ENCODE data around the gene AGMAT. TPM values are rescaled to one million over a fixed set of nuclear protein-coding genes. Genes with fewer than 3 reads are reported as not detected.

The AGMAT gene
- total RNA-seq, 6 experiments from 2014 or later, result 49.4 to 79.9 (median 66.1) TPM

DNA sequence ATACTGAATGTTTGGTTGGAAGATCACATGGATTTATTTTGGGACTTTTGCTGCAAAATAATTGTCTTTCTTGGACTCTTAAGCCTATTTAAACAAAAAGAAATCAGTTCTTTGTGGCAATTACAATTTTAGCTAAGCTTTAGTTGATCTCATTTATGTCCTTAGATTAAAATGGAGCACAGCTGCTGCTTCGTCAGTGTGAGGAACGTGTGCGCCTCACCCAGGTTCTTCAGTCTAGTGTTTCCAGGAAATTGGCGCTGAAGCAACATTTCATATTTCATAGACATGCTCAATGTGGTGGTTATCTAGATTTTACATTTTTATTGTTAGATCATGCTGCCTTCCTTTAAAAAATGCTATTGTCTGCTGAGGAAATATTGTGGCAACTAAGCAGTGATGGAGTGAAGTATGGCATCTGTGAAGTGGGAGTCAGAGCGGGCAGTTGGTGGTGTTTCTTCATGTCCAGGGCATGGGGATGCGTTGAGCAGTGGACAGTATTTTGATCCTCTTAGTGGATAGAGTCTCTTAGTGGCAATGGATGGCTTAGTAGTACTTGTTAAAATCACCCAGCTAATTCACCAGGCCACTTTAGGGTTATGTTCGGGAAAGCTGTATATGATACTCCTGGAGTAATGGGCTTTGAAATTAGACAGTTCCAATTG is 38.0 kb upstream of the AGMAT start:
- peaks cover 0 to 69% (median 26%) of the 10 kb centered on the region in 4 donors for H3K4me1 ChIP-seq
- no peaks in the 10 kb centered on the region for H3K27me3 ChIP-seq
- intact Hi-C loops (cut with DNase I), result no loop called here
- H3K36me3 ChIP-seq, result peaks cover 0 to 15% (median 5%) of the 10 kb centered on the region in 4 donors
- no peak for ATAC-seq
- 81% methylated on average over 7 of the region's 7 CpGs for WGBS (ENCODE audit: insufficient coverage, low coverage, low lambda C conversion rate, missing lambda C conversion rate)
- H3K27ac ChIP-seq, result no peak overlapping the region
- DNase-seq, result no peak
- H3K4me3 ChIP-seq, result no peak overlapping the region
- H3K9me3 ChIP-seq, result no peaks in the 10 kb centered on the region
- TF ChIP-seq CTCF (IDR thresholded peaks at IDR 0.05) (no peak), POLR2A (IDR thresholded peaks at IDR 0.05) (no peak)

DNA sequence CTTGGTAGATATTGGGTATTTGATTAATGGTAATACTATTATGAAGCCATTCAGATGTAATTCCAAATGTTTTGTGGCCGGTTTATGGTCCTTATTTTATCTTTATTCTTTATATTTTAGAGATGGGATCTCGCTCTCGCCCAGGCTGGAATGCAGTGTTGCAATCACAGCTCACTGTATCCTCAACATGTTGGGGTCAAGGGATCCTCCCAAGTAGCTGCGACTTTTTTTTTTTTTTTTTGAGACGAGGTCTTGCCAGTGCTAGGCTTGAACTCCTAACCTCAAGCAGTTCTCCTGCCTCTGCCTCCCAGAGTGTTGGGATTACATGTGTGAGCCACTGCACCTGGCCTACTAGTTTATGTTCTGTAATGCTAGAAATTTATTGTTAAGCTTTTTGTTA is 37.1 kb upstream of the AGMAT start:
- no peaks in the 10 kb centered on the region for H3K9me3 ChIP-seq
- DNase-seq, result no peak
- H3K4me1 ChIP-seq, result peaks cover 0 to 69% (median 26%) of the 10 kb centered on the region in 4 donors
- ATAC-seq, result no peak
- no peak overlapping the region for H3K4me3 ChIP-seq
- intact Hi-C loops (cut with DNase I), result no loop called here
- no peaks in the 10 kb centered on the region for H3K27me3 ChIP-seq
- peaks cover 0 to 7% (median 2%) of the 10 kb centered on the region in 4 donors for H3K36me3 ChIP-seq
- no peak for TF ChIP-seq POLR2A (IDR thresholded peaks at IDR 0.05)
- no peak for TF ChIP-seq CTCF (IDR thresholded peaks at IDR 0.05)
- 24% methylated on average over 5 of the region's 5 CpGs for WGBS (ENCODE audit: insufficient coverage, low coverage, low lambda C conversion rate, missing lambda C conversion rate)
- H3K27ac ChIP-seq, result no peak overlapping the region

- TF ChIP-seq POLR2A (IDR thresholded peaks at IDR 0.05), result no peak
- no peak for TF ChIP-seq CTCF (IDR thresholded peaks at IDR 0.05)
- Histone ChIP-seq H3K27me3 (no peaks in the 10 kb centered on the region), H3K4me1 (peaks cover 0 to 71% (median 26%) of the 10 kb centered on the region in 4 donors), H3K27ac (peak overlapping the region in 1 of 3 donors; percentile 4), H3K9me3 (no peaks in the 10 kb centered on the region), H3K4me3 (peak overlapping the region in 1 of 3 donors; percentile 5), H3K36me3 (no peaks in the 10 kb centered on the region)
- ATAC-seq, result no peak
- 71% methylated on average over 7 of the region's 7 CpGs for WGBS (ENCODE audit: insufficient coverage, low coverage, low lambda C conversion rate, missing lambda C conversion rate)
- intact Hi-C loops (cut with DNase I), result no loop called here
- no peak for DNase-seq
Measured at GRCh38 chr1:15620902-15621682, 36.2 kb upstream of the AGMAT start.

DNA sequence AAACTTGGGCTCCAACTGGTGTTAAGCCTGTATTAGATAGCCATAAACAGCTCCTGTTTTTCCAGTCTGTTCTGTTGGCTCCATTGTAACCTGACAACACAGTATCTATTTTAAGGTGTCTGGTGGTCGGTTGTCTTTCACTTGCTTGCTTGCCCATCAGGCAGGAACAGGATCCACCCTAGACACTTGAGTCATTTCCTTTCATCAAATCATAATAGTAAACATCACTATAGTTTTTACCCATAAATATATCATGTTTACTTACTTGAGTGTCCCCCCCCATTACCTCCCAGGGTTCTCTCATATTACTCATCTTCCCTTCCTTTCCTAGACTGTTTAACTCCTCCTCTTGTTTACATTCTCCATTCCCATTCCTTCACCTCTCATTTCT is 35.3 kb upstream of the AGMAT start:
- Histone ChIP-seq H3K9me3 (no peaks in the 10 kb centered on the region), H3K27ac (peak overlapping the region; percentile 86 to 96 (median 95)), H3K4me3 (peak overlapping the region in 2 of 3 donors; percentile 99 to 100), H3K27me3 (no peaks in the 10 kb centered on the region), H3K36me3 (no peaks in the 10 kb centered on the region), H3K4me1 (peaks cover 0 to 71% (median 23%) of the 10 kb centered on the region in 4 donors)
- TF ChIP-seq CTCF (IDR thresholded peaks at IDR 0.05) (no peak), POLR2A (IDR thresholded peaks at IDR 0.05) (no peak)
- ATAC-seq (peak in 1 of 4 donors; percentile 2), DNase-seq (no peak)
- intact Hi-C loops (cut with DNase I), result no loop called here
- 0% methylated on average over 1 of the region's 1 CpG for WGBS (ENCODE audit: insufficient coverage, low coverage, low lambda C conversion rate, missing lambda C conversion rate)
